Left colon (tissue), 2 donors: Measurements from ENCODE around the gene ZP2. TPM values are rescaled to one million over a fixed set of nuclear protein-coding genes. Genes with fewer than 3 reads are reported as not detected.
A peak's percentile ranks its signal among the peaks of the same experiment; 100 is the strongest.
"Not testable (repeated sequence)": the region's sequence is repeated elsewhere in the genome, so short reads cannot be mapped to it uniquely, and the experiment has no call there.

ENCODE experiments used
- ATAC-seq: fragments of 200-7000 bp; cut with Tn5 transposase; one replicate; pipeline ENCODE4 v1.9.1; 2020; ENCODE audit warnings: mild to moderate bottlenecking, moderate library complexity
- DNase-seq, 2 donors: peaks; one replicate each; pipeline ENCODE4 v3.0.0-alpha.2; 2020
- intact Hi-C, 2 donors: fragments of 100-400 bp; cut with DNase I in 1 of 2; cut with micrococcal nuclease in 1 of 2; formaldehyde crosslinking; loops; one replicate each; pipeline versions ENCODE4 v1.11.2 to v1.14.0; 2022; cut with DNase I, micrococcal nuclease
- total RNA-seq, 2 donors: library from RNA; stranded (reverse); fragmentation: NEBNext Ultra II Directional; extraction: Animal tissue kit (Norgen Biotek cat#: 25700); gene quantifications; one replicate each; pipeline ENCODE4 v1.2.1, GENCODE V29; 2021
- donor health status: DM: no; HTN: no; CAD: no.
- donor health status: DM: yes; HTN: yes; CAD: no.

The ZP2 gene
- total RNA-seq, 2 donors from 2014 or later: 0.18 TPM; not detected in 1

DNA sequence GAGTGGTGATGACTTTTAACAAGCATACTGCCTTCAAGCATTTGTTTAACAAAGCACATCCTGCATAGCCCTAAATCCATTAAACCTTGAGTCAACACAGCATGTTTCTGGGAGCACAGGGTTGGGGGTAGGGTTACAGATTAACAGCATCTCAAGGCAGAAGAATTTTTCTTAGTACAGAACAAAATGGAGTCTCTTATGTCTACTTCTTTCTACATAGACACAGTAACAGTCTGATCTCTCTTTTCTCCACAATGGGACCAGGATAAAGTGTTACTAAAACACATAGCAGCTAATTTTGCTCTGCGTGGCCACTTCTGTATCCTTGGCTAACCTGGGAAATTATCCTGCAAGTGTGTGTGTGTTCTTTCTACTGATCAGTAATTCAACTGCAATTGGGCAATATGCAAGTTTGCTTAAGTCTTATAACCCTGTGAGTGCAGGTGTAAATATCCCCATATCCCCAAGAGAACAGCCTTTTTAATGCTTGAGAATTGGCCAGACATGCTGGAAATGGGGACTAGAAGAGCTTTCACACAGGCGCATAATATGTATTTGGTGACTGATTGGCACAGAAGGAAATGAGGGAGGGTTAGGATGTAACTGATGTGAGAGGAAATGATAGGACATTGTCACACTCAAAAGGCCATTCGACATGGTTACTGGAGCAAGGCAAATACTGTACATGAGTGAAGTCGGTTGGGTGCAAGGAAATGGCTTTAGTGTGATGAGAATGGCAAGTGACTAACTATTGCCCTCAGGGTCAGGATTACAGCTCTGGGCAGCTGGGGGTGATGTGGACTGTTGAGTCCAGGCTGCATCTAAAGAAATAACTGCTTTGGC is 11.3 kb upstream of the ZP2 start:
- ATAC-seq (peak; percentile 84), DNase-seq (peak in 1 of 2 donors; percentile 27)
- intact Hi-C loops: no loop called here

DNA sequence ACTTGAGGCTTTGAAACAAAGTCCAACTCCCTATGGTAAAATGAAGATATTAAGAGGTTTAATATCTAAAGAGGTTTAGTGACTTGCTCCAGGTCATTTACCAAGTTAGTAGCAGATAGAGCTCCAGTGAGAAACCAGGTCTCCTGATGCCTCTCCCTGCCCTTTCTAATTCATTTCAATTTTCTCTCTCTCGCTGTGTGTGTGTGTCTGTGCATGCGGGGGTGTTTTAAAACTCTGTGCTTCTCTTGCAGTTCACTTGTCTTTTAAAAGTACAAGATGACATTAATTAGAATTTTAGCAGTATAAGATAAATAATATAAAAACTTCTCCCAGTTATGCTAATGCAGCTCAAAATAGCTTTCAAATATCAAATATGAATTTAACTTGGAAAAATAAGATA is 8.2 kb upstream of the ZP2 start:
- ATAC-seq (no peak), DNase-seq (no peak)
- intact Hi-C loops: no loop called here

DNA sequence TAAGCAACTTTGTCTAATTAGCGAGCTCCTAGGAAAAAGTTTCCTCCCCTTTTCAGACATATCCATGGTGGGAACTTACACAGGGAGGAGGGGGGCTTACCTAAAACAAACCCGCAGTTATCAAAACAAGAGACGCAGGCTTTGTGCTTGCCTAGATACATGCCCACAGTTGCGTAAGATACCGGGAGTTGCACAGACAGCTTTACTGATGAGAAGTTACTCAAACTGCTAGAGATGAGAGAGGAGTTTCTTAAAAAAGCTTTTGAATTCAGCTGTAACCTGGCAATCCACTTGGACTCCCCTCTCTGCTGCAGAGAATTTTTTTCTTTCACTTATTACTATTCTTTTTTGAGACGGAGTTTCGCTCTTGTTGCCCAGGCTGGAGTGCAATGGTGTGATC is 6.8 kb upstream of the ZP2 start:
- DNase-seq (no peak), ATAC-seq (no peak)
- intact Hi-C loops: no loop called here

DNA sequence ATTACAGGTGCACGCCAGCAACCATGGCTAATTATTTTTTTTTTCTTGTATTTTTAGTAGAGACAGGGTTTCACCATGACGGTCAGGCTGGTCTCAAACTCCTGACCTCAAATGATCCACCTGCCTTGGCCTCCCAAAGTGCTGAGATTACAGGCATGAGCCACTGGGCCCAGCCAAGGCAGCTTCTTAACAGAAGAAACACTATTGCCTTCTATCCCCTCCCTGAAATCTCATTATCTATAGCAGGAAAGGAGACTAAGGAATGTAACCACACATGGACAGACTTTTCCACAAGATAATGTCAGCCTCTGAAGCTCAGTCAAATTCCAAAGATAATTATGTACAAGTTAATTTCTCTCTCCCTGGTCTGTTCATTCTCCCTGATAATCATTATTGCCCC is 5.7 kb upstream of the ZP2 start:
- ATAC-seq: no peak
- no peak for DNase-seq
- intact Hi-C loops: no loop called here

DNA sequence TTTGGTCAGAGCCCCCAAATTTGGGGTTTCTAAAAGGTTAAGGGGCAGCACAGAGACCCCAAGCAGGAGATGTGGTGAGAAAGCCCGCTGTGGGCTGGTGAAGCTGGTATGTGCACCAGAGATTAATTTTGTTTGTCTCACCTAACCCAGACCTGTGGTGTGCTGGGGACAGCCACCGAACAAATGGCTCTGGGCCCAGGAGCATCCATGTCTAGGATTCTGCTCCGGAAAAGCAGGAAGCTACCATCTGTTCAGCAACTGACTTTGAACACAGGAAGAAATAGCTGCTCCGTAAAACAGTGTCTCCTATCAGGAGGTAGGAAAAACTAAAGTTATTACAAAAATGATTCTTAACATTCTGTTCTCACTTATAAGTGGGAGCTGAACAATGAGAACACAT is 2.7 kb upstream of the ZP2 start:
- ATAC-seq (no peak), DNase-seq (no peak)
- intact Hi-C loops: no loop called here

DNA sequence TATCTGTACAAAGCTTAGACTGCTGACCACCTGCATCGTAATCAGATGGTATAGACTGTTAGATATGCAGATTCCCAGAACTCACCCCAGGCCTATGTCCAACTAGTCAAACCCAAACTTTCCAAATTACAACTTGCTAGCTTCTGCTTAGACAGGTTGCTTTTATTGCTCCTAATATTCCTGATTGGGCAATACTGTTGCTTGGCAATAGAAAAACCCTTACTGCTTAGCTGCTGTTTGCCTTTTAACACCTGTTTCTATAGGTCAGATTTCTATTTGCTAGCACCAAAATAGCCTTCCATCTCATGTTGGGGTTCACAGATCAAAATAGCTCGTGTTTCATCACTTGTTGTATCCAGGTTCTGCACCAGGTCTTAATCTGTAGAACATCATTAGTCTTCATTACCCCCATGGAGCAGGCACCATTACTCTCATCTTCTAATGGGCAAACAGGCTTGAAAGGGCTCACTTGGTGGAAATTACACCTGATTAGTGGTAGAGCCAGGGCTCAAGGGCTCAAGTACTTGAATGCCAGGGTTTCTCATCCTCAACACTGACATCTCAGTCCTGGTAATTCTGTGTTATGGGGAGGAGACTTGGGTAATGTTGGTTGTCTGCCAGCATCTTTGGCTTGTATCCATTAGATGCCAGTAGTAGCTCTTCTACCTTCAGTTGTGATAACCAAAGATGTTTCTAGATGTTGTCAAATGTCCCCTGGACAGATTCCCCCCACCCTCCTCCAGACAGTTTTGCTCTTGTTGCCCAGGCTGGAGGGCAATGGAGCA is 2.7 kb downstream of the ZP2 start:
- peak; percentile 37 for ATAC-seq
- no peak for DNase-seq
- intact Hi-C loops: no loop called here

DNA sequence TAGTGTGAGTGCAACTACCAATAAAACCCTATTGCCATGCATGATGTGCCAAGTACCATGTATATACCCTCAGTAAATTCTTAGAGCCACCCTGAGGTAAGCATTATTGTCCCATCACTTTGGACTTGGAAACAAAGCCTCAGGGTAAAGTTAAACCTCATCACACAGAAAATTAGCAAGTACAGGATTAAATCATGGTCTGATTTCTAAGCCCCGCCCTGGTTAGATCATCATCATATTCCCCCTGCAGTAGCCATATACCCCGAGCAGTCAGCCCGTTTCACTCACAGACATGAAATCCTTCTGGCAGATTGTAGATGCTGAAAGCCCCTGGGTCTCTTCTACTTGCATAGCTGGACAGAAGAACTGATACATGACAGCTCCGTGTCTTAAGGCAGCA is 4.8 kb downstream of the ZP2 start:
- ATAC-seq (no peak), DNase-seq (no peak)
- intact Hi-C loops: no loop called here

DNA sequence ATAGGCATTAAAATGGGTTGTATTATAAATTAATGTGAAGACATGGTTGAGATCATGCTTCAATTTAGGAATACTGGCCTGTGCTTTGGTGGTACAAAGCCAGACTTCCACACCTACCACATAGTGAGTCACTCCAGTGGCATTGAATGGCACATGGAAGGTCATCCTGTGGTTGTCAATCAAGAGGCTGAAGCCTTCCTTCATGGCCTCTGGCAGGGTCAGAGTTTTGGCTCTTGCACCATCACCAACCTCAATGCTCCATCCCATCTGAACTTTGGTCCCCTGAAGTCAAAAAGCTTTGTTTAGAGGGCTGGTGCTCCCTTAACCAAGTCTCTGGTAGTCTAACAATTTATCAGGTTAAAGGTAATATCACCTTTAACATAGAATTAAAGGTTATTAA is 6.1 kb downstream of the ZP2 start:
- intact Hi-C loops: no loop called here
- ATAC-seq: no peak
- DNase-seq: no peak

DNA sequence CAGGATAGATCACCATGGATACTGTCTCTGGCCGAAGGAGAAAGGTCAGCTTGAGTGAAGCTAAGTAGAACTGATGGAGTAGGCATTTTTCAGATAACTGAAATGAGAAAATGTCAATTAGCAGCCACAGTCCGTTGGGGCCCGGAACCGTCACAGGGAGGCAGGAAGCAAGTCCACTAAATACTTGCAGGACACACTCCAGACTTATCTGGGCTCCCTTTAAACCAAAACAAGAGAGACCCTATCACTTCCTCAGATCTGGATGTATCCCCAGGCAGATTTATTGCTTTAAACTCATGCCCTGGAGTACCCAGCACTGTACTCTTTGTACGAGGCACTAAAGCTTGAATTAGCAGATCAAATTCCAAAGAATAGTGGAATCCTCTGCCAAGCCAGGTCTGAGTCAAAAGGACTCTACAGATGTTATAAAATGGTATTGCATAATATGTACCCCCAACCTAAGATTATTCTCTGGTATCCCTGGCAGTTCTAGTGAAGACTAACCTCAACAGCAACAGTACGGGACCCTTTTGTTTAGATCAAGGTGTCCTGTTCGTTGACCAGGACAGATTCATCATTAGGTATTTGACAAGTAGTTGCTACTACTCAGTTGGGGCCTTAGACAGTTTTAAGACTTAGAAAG is 8.1 kb downstream of the ZP2 start:
- ATAC-seq: peak; percentile 70
- intact Hi-C loops: no loop called here
- no peak for DNase-seq

DNA sequence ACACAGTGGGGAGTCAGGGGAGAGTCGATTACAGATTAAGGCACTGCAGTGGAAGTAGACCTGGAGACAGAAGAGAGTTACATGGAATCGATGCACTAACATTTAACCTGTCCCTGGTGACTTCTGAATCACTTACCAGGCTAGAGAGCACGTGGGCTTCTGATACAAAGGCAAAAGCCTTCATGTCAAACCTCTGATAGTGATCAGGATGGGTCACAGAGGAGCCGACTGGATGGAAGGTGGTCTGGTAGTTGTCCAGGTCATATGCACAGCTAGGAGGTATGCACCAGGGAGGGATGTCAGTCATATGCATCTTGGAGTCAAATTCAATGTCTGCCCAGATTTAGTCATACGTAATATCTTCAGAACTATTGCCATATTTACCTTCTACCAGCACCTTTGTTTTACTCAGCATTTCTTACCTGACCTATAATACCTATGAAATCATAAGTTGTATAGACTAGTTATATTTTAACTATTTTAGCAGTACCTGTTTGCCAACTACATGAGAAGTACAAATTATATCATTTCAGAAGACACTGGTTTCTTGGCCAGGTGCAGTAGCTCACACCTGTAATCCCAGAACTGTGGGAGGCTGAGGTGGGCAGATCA is 11.7 kb downstream of the ZP2 start:
- intact Hi-C loops: no loop called here
- ATAC-seq: peak; percentile 87
- DNase-seq: no peak

DNA sequence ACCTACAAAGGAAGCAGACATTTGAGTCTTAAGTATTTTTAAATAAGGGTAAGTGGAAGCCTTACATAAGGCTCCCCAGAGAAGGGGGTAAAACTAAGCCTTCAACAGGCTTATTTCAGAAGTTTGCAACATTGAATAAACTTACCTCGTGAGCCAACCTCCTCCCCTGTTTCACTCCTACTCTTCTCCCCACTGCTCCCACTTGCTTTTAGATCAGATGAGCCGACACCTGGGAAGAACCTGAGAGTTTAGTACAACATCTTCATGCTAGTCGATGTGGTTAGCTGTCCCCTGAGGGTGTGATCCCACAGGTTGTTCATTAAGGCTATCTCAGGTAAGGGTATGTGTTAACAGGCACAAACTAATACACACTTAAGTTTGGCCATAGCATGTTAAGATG is 13.8 kb downstream of the ZP2 start:
- no peak for ATAC-seq
- intact Hi-C loops: no loop called here
- DNase-seq: no peak

DNA sequence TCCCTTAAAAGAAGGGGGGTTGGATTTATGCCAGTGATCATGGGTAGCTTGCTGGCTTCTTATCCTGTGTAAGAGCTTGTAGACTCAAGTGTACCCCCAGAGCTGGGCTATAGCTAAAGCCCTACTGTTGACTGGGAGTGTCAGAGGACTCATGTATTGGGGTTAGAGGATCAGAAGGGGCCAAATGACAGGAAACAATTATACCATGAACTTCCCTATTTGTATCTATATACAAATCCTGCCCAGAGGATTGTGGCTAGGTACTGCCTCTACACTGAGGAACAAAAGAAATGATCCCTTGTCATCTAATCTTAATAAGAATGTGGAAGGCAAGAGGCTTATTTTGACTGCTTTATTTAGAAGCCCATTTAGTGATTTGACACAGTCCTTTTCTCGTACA is 14.3 kb downstream of the ZP2 start:
- ATAC-seq (no peak), DNase-seq (no peak)
- intact Hi-C loops: no loop called here

DNA sequence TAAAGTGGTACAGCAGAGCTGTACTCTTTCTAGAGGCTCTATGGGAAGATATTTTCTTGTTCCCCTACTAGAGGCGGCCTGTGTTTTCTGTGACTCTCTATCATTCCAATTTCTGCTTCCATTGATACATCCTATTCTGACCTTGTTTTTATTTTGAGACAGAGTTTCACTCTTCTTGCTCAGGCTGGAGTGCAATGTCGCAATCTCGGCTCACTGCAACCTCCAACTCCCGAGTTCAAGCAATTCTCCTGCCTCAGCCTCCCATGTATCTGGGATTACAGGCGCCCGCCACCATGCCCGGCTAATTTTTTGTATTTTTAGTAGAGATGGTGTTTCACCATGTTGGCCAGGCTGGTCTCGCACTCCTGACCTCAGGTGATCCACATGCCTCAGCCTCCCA is 16.0 kb downstream of the ZP2 start:
- ATAC-seq, intact Hi-C loops: not testable (repeated sequence)

DNA sequence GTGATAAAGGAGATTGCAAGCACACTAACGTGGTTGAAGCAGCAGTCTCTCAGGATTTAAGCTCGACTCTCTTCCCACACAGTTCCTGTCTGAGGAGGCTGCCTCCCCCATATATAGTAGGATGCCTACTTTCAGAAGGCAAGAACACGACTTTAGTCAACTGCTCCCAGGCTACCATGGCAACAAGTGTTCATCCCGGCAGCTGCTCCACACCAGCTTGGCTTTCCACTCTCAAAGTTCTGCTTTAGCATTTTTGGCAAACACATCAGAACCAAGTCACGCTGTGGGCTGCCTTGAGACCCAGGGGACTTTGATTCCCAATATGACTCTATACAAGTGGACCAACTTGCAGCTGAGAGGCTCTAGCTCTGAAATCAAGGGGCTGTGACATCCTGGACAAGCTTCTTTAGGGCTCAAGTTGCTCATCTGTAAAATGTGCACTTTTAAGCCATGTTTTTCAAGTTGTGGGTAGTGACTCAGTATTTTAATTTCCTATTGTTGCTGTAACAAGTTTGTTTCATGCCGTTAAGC is 16.5 kb downstream of the ZP2 start:
- DNase-seq (no peak), ATAC-seq (no peak)
- intact Hi-C loops: no loop called here

More for the DNA sequence above, 16.0 kb downstream of the ZP2 start:
- DNase-seq: not testable (repeated sequence)

DNA sequence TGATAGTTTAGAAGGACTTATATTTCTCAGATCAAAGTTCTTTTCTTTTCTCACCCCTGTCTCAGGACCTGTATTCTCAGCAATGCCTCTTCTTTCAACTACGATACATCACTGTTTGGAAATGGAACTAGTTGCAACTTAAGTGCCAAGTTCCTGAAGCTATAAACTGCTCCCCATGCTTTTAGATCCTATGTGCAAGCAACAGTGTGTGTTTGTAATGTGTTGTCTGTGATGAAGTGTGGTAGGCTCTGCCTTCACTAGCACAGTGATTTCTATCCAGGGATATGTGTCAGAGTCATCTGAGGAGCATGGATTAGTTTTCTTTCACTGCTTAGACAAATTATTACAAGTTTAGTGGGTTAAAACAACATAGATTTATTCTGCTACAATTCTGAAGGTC is 18.4 kb downstream of the ZP2 start:
- intact Hi-C loops: no loop called here
- DNase-seq (no peak), ATAC-seq (no peak)

DNA sequence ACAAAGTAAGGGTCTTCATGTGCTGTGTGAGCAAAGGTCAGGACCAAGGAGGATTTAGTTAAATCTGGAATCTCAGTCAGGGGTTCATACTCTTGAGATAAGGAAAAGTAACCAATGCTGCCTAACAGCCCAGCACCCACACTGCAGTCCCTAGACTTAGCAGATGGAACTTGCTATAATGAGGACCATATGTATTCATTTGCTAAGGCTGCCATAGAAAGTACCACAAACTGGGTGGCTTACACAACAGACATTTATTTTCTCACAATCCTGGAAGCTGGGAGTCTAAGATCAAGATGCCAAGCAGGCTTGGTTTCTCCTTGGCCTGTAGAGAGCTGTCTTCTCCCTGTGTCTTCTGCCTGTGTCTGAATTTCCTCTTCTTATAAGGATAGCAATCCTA is 20.8 kb downstream of the ZP2 start:
- intact Hi-C loops: no loop called here

DNA sequence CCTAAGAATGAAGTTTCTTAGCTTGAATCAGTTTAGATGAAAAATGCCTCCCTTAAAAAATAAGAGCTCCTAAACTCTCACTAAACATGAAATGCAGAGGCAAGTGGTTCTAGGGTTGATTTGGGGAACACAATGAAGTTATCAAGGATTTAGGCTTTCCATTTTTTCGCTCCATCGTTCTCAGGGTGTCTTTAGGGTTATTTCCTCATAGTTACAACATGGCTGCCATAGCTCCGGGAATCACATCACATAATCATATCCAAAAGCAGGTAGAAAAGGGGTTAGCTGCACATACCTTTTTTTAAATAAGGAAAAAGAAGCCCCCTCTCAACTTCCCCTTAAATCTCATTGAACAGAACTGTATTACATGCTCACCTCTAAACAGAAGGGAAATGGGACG is 21.4 kb downstream of the ZP2 start:
- ATAC-seq (no peak), DNase-seq (no peak)
- intact Hi-C loops: no loop called here

More for the DNA sequence above, 20.8 kb downstream of the ZP2 start:
- DNase-seq (no peak), ATAC-seq (no peak)

DNA sequence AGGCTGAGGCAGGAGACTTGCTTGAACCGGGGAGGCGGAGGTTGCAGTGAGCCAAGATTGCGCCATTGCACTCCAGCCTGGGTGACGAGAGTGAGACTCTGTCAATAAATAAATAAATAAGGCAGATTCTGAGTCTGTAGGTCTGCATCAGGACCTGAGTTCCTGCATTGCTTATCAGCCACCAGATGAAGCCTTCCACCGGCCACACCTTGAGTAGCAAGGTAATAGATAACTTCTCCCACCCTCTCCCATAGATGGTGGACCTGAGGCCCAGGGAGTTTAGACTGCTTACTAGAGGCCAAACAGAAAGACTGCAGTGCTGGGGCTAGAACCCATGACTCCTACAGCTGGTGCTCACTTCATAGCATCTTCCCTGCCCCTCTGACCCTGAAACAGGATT is 22.1 kb downstream of the ZP2 start:
- ATAC-seq (peak; percentile 23), DNase-seq (no peak)
- intact Hi-C loops: loop anchor here (10.0 kb wide), 2 partner anchors 85 to 105 kb away; partner anchors contain the start of gene CRYM (in 1 of the 2)

DNA sequence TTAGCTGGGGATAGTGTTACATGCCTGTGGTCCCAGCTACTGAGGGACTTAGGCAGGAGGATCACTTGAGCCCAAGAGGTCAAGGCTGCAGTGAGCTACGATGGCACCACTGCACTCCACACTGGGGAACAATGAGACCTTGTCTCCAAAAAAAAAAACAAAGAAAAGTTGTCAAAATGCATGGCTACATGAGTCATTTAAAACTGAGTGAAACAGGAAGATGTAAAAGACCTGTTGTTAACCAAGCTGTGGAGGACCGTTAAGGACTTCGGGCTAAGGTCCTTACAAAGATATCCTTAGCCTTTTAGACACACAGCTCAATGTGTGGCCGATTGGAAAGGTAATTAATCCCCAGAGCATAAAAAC is 25.1 kb downstream of the ZP2 start:
- ATAC-seq (no peak), DNase-seq (no peak)
- intact Hi-C loops: loop anchor here (10.0 kb wide), 2 partner anchors 88 to 108 kb away; partner anchors contain the start of gene CRYM (in 1 of the 2)
